ENCODE data around the gene CTNNA3. TPM values are rescaled to one million over a fixed set of nuclear protein-coding genes. Genes with fewer than 3 reads are reported as not detected.

The CTNNA3 gene
- total RNA-seq, 6 donors from 2014 or later = 0.20 to 2.0 TPM; not detected in 4

DNA sequence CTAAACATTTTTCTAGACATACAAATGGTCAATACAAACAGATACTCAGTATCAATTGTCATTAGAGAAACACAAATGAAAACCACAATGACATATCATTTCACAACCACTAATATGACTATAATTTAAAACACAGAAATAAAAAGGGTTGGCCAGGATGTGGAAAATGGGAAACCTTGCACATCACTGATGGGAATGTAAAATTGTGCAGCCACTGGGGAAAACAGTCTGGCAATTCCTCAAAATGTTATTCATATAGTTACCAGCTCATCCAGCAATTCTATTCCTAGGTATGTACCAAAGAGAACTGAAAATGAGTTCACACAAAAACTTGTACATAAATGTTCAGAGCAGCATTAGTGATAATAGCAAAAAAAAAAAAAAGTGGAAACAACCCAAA is 876.3 kb downstream of the CTNNA3 start:
- H3K27me3 ChIP-seq = no peaks in the 10 kb centered on the region
- ATAC-seq (ENCODE audit: low FRiP score in 2 of 2) = no peak
- no peak overlapping the region for H3K27ac ChIP-seq
- DNase-seq = no peak
- TF ChIP-seq POLR2A (IDR thresholded peaks at IDR 0.05) (no peak), POLR2AphosphoS5 (IDR thresholded peaks at IDR 0.05) (no peak), EP300 (IDR thresholded peaks at IDR 0.05) (no peak)
- TF ChIP-seq, protein P1, sequence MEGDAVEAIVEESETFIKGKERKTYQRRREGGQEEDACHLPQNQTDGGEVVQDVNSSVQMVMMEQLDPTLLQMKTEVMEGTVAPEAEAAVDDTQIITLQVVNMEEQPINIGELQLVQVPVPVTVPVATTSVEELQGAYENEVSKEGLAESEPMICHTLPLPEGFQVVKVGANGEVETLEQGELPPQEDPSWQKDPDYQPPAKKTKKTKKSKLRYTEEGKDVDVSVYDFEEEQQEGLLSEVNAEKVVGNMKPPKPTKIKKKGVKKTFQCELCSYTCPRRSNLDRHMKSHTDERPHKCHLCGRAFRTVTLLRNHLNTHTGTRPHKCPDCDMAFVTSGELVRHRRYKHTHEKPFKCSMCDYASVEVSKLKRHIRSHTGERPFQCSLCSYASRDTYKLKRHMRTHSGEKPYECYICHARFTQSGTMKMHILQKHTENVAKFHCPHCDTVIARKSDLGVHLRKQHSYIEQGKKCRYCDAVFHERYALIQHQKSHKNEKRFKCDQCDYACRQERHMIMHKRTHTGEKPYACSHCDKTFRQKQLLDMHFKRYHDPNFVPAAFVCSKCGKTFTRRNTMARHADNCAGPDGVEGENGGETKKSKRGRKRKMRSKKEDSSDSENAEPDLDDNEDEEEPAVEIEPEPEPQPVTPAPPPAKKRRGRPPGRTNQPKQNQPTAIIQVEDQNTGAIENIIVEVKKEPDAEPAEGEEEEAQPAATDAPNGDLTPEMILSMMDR (IDR thresholded peaks at IDR 0.05) = no peak
- no peaks in the 10 kb centered on the region for H3K4me1 ChIP-seq
- no peaks in the 10 kb centered on the region for H3K36me3 ChIP-seq
- H3K4me3 ChIP-seq = no peak overlapping the region
- no peaks in the 10 kb centered on the region for H3K9me3 ChIP-seq

DNA sequence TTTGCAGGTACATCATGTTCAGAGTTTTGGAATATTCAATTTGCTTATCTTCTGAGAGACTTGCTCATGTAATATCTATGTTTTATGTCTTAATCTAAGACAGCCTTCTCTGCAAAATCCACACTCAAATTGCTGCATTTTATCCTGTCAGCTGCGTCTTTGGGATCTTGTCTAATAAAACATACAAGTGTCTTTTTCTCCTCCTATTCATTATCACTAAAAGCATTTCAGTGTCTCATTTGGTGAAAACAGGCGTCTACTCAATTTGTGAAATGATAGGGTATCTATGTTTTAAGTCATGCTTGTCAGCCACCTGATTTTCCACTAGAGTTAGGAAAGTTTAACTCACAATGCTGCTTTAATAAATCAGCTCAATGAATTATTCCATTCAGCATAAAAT is 882.9 kb downstream of the CTNNA3 start:
- Histone ChIP-seq H3K9me3 (no peaks in the 10 kb centered on the region), H3K36me3 (no peaks in the 10 kb centered on the region), H3K4me1 (no peaks in the 10 kb centered on the region), H3K4me3 (no peak overlapping the region), H3K27me3 (no peaks in the 10 kb centered on the region), H3K27ac (no peak overlapping the region)
- ATAC-seq (ENCODE audit: low FRiP score in 2 of 2) (no peak), DNase-seq (no peak)
- no peak for TF ChIP-seq EP300 (IDR thresholded peaks at IDR 0.05)
- TF ChIP-seq POLR2A (IDR thresholded peaks at IDR 0.05) = no peak
- no peak for TF ChIP-seq POLR2AphosphoS5 (IDR thresholded peaks at IDR 0.05)
- TF ChIP-seq, protein P1 (IDR thresholded peaks at IDR 0.05) = no peak
- 66 to 74% methylated on average over 2 of the region's 2 CpGs for WGBS, 2 donors

DNA sequence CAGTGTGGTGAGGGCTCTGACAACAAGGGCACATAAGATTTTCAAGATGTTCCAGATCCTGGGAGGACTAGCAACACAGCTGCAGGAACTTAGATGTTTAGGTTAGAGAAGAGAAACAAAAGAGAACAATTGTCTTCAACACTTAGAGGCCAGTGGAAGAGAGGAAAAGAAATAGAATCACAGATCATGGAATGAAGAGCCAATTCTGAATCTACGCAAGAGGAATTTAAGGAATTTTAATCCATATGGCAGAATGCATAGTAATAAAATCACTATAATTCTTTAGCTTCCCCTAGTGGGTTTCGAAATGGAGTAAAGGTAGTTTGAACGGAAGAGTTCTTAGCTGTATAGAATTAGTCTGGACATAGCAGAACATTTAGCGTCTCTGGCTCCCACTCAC is 884.8 kb downstream of the CTNNA3 start:
- 83 to 86% methylated on average over 4 of the region's 4 CpGs for WGBS, 2 donors
- no peak for ATAC-seq (ENCODE audit: low FRiP score in 2 of 2)
- no peak overlapping the region for H3K27ac ChIP-seq
- TF ChIP-seq EP300 (IDR thresholded peaks at IDR 0.05) = no peak
- TF ChIP-seq, protein P1 (IDR thresholded peaks at IDR 0.05) = no peak
- TF ChIP-seq POLR2A (IDR thresholded peaks at IDR 0.05) = no peak
- no peak for TF ChIP-seq POLR2AphosphoS5 (IDR thresholded peaks at IDR 0.05)
- no peak for DNase-seq
- no peaks in the 10 kb centered on the region for H3K4me1 ChIP-seq
- H3K9me3 ChIP-seq = no peaks in the 10 kb centered on the region
- no peak overlapping the region for H3K4me3 ChIP-seq
- no peaks in the 10 kb centered on the region for H3K36me3 ChIP-seq
- no peaks in the 10 kb centered on the region for H3K27me3 ChIP-seq

DNA sequence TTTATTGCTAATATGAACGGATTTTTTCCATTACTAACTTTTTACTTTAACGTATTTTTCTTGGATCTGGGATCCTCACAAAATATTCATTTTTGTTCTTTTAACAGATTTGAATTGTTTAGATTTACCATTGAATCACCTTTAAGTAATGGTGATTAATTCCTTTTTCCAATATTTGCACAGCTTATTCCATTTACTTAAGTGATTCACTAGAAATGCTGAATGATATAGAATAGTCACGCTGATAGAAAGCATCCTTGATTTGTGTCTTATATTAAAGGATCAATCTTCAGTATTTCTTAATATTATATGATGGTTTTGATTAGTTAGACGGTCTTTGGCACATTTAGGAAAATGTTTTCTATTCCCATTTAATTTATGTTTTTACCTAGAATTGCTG is 886.6 kb downstream of the CTNNA3 start:
- H3K4me3 ChIP-seq = no peak overlapping the region
- WGBS, 2 donors = 90 to 91% methylated on average over 4 of the region's 4 CpGs
- no peak overlapping the region for H3K27ac ChIP-seq
- no peak for DNase-seq
- no peaks in the 10 kb centered on the region for H3K27me3 ChIP-seq
- H3K36me3 ChIP-seq = no peaks in the 10 kb centered on the region
- no peaks in the 10 kb centered on the region for H3K9me3 ChIP-seq
- no peaks in the 10 kb centered on the region for H3K4me1 ChIP-seq
- no peak for TF ChIP-seq EP300 (IDR thresholded peaks at IDR 0.05)
- no peak for TF ChIP-seq POLR2A (IDR thresholded peaks at IDR 0.05)
- no peak for TF ChIP-seq POLR2AphosphoS5 (IDR thresholded peaks at IDR 0.05)
- TF ChIP-seq, protein P1 (IDR thresholded peaks at IDR 0.05) = no peak
- no peak for ATAC-seq (ENCODE audit: low FRiP score in 2 of 2)

DNA sequence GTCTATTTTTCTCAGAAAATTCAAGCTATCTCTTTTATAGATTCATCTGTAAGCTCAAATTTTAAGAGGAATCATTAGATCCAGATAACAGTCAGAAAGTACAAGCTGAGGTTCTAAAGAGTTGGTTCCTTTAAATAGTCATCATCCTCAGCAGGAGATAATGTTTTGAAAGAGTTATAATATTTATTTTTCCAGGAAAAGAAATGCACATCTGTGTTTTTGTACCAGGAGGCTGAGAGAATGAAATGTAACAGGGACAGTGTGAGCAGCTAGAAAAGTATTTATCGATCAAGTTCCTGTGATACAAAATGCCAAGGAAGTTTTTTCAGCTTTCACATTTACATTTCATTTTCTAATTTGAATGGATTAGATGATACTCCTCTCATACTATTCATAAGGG is 890.4 kb downstream of the CTNNA3 start:
- no peak for DNase-seq
- H3K27ac ChIP-seq = no peak overlapping the region
- TF ChIP-seq, protein P1 (IDR thresholded peaks at IDR 0.05) = no peak
- TF ChIP-seq POLR2AphosphoS5 (IDR thresholded peaks at IDR 0.05) (no peak), POLR2A (IDR thresholded peaks at IDR 0.05) (no peak), EP300 (IDR thresholded peaks at IDR 0.05) (no peak)
- H3K9me3 ChIP-seq = no peaks in the 10 kb centered on the region
- no peaks in the 10 kb centered on the region for H3K36me3 ChIP-seq
- H3K27me3 ChIP-seq = no peaks in the 10 kb centered on the region
- no peak overlapping the region for H3K4me3 ChIP-seq
- 82 to 86% methylated on average over 1 of the region's 1 CpG for WGBS, 2 donors
- H3K4me1 ChIP-seq = no peaks in the 10 kb centered on the region
- no peak for ATAC-seq (ENCODE audit: low FRiP score in 2 of 2)

Data from upper lobe of left lung (tissue), 6 donors.